PC-3 (cell line): ENCODE data around the gene HS3ST4.

ENCODE experiments used
- CTCF ChIP-seq: fragments of 300-600 bp; sonication (generic); conservative IDR thresholded peaks from 2 replicates; pipeline ENCODE4 v1.5.1; 2017; ENCODE audit warnings: antibody characterized with exemption, low read depth, mild to moderate bottlenecking, low read length
- EZH2 ChIP-seq: fragments of 300-600 bp; sonication (generic); IDR thresholded peaks from one replicate; pipeline ENCODE4 v1.6.1; 2017; ENCODE audit warnings: antibody characterized with exemption, mild to moderate bottlenecking, low read length; ENCODE audit not compliant: unreplicated experiment
- EZH2phosphoT487 ChIP-seq: fragments of 300-600 bp; sonication (generic); IDR thresholded peaks from 2 replicates; pipeline ENCODE4 v1.6.1; 2018; ENCODE audit warnings: mild to moderate bottlenecking, antibody characterized with exemption, low read length, borderline replicate concordance

- TF ChIP-seq EZH2 (no peak), CTCF (no peak), EZH2phosphoT487 (no peak)
Observed at GRCh38 chr16:26133416-26134093, 441.8 kb downstream of the HS3ST4 start.
